ENCODE data around the gene ATP11A. TPM values are rescaled to one million over a fixed set of nuclear protein-coding genes. Genes with fewer than 3 reads are reported as not detected.

Gene ATP11A
- total RNA-seq, 4 donors from 2014 or later: 32.1 to 83.6 (median 46.2) TPM

GRCh38 chr13:112893207-112893569 is 203.3 kb downstream of the ATP11A start:
- intact Hi-C loops (cut with DNase I): no loop called here
- H3K27me3 ChIP-seq: no peaks in the 10 kb centered on the region
- TF ChIP-seq POLR2A (IDR thresholded peaks at IDR 0.05): no peak
- no peak for TF ChIP-seq CTCF (IDR thresholded peaks at IDR 0.05)
- H3K27ac ChIP-seq: peak overlapping the region; percentile 69 to 94 (median 84)
- no peaks in the 10 kb centered on the region for H3K9me3 ChIP-seq
- no peak for DNase-seq
- no peaks in the 10 kb centered on the region for H3K36me3 ChIP-seq
- H3K4me1 ChIP-seq: peaks cover 20 to 30% of the 10 kb centered on the region in 2 donors
- H3K4me3 ChIP-seq (replicated peaks in 1 of 3): no peak overlapping the region
- WGBS, 2 donors: 74 to 76% methylated on average over 7 of the region's 7 CpGs

DNA sequence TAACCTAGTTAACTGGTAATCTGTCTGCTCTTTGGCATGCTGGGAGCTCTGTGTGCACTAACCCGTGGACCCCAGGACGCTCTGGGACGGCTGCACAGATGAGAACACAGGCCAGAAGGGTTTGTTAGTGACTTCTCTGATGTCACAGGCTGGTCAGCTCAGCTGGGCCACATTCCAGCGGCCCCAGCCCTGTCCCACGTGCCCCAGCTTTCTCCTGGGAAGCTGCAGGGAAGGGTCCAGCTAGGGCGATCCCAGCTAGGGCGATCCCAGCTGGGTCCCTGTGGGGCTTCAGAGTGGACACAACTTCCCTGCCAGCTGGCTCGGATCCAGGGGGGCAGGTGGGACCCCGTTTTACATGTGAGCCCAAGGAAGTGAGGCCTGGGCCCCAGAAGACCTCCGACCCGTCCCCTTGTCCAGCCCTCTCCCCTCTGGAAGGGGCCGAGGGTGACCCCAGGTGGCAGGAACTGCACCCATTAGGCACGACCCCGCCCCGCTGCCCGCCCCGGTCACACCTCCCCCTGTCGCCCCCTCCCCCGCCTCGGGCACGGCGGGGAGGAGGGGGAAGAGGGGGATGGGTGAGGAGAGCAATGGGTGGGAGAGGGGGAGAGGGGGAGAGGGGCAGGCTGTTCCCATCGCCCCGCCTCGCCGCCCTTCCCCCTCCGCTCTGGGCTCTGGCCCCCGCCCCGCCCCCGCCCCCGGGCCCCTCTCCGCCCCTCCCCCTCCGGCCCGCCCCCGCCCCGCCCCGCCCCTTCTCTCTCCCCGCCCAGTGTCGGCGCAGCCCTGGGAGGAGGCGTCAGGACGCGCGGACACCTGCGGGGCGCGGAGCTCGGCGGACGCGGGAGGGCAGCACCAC is 204.0 kb downstream of the ATP11A start:
- Histone ChIP-seq H3K27ac (peak overlapping the region; percentile 69 to 94 (median 84)), H3K4me3 (replicated peaks in 1 of 3) (peak overlapping the region in 1 of 3 donors; percentile 60), H3K27me3 (no peaks in the 10 kb centered on the region), H3K36me3 (no peaks in the 10 kb centered on the region), H3K9me3 (no peaks in the 10 kb centered on the region), H3K4me1 (peaks cover 20 to 30% of the 10 kb centered on the region in 2 donors)
- TF ChIP-seq CTCF (IDR thresholded peaks at IDR 0.05) (peak in 1 of 6 experiments; percentile 31), POLR2A (IDR thresholded peaks at IDR 0.05) (peak in 1 of 2 donors; percentile 60)
- intact Hi-C loops (cut with DNase I): no loop called here
- WGBS, 2 donors: 6 to 9% methylated on average over 3 to 9 of the region's 51 CpGs
- DNase-seq: peak; percentile 78 to 86

GRCh38 chr13:112894423-112894672 is 204.5 kb downstream of the ATP11A start:
- H3K4me3 ChIP-seq (replicated peaks in 1 of 3): peak overlapping the region in 2 of 3 donors; percentile 27 to 60
- peak overlapping the region in 2 of 3 donors; percentile 76 to 84 for H3K27ac ChIP-seq
- WGBS, 2 donors: 3% methylated on average over 14 of the region's 34 CpGs; no CpG with 5 or more reads in 1 of the 2 donors
- H3K36me3 ChIP-seq: no peaks in the 10 kb centered on the region
- H3K9me3 ChIP-seq: no peaks in the 10 kb centered on the region
- intact Hi-C loops (cut with DNase I): no loop called here
- no peaks in the 10 kb centered on the region for H3K27me3 ChIP-seq
- TF ChIP-seq CTCF (IDR thresholded peaks at IDR 0.05): no peak
- peak in 1 of 2 donors; percentile 11 for TF ChIP-seq POLR2A (IDR thresholded peaks at IDR 0.05)
- peaks cover 20 to 30% of the 10 kb centered on the region in 2 donors for H3K4me1 ChIP-seq
- no peak for DNase-seq

DNA sequence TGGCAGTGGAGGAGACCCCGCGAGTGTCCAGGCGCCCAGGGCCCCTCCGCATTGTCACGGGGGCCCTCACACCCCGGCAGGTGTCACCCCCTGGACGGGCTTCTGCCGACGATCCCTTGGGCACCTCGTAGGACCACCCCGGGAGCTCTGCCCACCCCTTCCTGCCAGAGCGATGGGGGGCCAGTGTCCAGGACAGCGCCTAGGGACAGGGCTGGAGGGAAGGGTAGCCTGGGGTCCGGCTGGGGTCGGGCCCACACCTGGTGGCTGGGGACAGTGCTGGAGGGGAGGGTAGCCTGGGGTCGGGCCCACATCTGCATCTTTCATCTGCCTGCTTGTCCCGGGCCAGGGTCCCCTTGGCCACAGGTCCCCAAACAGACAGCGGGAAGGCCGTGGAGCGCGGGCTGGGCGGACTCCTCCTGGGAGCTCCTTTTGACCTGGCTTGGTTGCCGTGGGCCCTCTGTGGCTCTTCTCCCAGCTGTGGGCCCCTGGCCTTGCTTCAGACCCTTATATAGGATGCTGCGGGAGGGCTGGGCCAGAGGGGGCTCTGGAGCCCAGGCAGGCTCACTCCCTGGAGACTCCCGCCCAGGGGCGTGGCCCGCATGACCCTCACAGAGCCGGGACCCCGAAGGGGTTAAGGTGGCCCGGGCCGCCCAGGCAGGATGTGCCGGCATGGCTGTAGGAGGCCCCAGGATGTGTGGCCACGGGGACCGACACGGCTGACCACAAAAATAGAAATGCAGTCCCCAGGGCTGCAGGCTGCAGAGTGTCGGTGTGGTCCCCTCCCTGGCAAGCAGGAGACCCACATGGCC is 205.0 kb downstream of the ATP11A start:
- Histone ChIP-seq H3K27ac (peak overlapping the region in 2 of 3 donors; percentile 76 to 84), H3K9me3 (no peaks in the 10 kb centered on the region), H3K4me3 (replicated peaks in 1 of 3) (peak overlapping the region in 2 of 3 donors; percentile 27 to 60), H3K4me1 (peaks cover 20 to 30% of the 10 kb centered on the region in 2 donors), H3K27me3 (no peaks in the 10 kb centered on the region), H3K36me3 (no peaks in the 10 kb centered on the region)
- WGBS, 2 donors: 21% methylated on average over 18 to 22 of the region's 36 CpGs
- intact Hi-C loops (cut with DNase I): no loop called here
- TF ChIP-seq POLR2A (IDR thresholded peaks at IDR 0.05) (no peak), CTCF (IDR thresholded peaks at IDR 0.05) (no peak)
- DNase-seq: peak in 1 of 2 donors; percentile 29

Measured in thyroid gland (tissue), 4 donors.